Measurements from ENCODE around the gene RPS26.
"Not testable (repeated sequence)": the region's sequence is repeated elsewhere in the genome, so short reads cannot be mapped to it uniquely, and the experiment has no call there.

RPS26 gene

DNA sequence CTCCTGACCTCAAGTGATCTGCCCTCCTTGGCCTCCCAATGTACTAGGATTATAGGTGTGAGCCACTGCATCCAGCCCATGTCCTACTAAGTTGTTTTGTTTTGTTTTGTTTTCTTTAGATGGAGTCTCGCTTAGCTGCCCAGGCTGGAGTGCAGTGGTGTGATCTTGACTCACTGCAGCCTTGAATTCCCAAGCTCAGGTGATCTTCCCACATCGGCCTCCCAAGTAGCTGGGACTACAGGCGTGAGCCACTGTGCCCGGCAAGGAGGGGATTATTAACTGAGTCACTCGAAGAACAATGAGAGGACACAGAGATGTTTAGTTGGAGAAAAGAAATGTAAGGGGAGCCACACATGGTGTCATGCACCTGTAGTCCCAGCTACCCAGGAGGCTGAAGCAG, 20.3 kb downstream of the RPS26 start:
- no peak for DNase-seq (ENCODE audit: low spot score)
- in situ Hi-C loops (cut with MboI; ENCODE audit: low sequenced_read_pairs, unreplicated experiment) = no loop called here
- TF ChIP-seq, protein P1, sequence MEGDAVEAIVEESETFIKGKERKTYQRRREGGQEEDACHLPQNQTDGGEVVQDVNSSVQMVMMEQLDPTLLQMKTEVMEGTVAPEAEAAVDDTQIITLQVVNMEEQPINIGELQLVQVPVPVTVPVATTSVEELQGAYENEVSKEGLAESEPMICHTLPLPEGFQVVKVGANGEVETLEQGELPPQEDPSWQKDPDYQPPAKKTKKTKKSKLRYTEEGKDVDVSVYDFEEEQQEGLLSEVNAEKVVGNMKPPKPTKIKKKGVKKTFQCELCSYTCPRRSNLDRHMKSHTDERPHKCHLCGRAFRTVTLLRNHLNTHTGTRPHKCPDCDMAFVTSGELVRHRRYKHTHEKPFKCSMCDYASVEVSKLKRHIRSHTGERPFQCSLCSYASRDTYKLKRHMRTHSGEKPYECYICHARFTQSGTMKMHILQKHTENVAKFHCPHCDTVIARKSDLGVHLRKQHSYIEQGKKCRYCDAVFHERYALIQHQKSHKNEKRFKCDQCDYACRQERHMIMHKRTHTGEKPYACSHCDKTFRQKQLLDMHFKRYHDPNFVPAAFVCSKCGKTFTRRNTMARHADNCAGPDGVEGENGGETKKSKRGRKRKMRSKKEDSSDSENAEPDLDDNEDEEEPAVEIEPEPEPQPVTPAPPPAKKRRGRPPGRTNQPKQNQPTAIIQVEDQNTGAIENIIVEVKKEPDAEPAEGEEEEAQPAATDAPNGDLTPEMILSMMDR (IDR thresholded peaks at IDR 0.05; ENCODE audit: borderline replicate concordance, control extremely low read depth, extremely low read depth, insufficient read depth, missing control alignments) = no peak

- in situ Hi-C loops (cut with MboI; ENCODE audit: low sequenced_read_pairs, unreplicated experiment) = no loop called here
- TF ChIP-seq, protein P1 (IDR thresholded peaks at IDR 0.05; ENCODE audit: borderline replicate concordance, control extremely low read depth, extremely low read depth, insufficient read depth, missing control alignments) = no peak
Measured at GRCh38 chr12:56062996-56063395, 21.3 kb downstream of the RPS26 start.

DNA sequence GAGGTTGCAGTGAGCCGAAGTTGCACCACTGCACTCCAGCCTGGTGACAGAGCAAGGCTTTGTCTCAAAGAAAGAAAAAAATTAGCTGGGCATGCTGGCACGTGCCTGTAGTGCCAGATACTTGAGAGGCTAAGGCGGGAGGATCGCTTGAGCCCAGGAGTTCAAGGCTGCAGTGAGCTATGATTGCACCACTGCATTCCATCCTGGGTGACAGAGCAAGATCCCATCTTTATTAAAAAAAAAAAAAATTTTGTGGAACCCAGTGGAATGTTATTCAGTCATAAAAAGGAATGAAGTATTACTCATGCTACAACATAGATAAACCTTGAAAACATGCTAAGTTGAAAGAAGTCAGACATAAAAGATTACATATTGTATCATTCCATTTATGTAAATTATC, 29.9 kb downstream of the RPS26 start:
- in situ Hi-C loops (cut with MboI; ENCODE audit: low sequenced_read_pairs, unreplicated experiment) = no loop called here
- TF ChIP-seq, protein P1 (IDR thresholded peaks at IDR 0.05; ENCODE audit: borderline replicate concordance, control extremely low read depth, extremely low read depth, insufficient read depth, missing control alignments) = no peak

More at GRCh38 chr12:56062996-56063395, 21.3 kb downstream of the RPS26 start:
- no peak for DNase-seq (ENCODE audit: low spot score)

DNA sequence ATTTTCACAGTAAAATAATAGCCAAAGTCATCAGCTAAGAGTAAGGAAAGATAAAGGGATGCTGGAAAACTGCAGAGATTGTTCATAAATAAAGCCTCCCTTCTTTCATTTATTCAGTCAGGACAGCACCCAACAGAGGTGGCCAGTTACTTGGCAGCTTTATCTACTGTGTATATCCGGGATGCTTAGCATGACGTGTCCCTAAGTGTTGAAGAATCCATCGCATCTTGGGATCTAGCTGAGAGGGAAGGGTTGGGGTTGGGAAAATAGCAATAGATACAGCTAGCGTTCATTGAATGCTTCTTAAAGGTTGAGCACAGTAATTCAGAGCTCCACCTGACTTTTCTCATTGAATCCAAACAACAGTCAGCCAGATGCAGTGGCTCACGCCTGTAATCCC, 32.7 kb downstream of the RPS26 start:
- TF ChIP-seq, protein P1 (IDR thresholded peaks at IDR 0.05; ENCODE audit: borderline replicate concordance, control extremely low read depth, extremely low read depth, insufficient read depth, missing control alignments) = no peak
- in situ Hi-C loops (cut with MboI; ENCODE audit: low sequenced_read_pairs, unreplicated experiment) = no loop called here
- no peak for DNase-seq (ENCODE audit: low spot score)

More for the DNA sequence above, 29.9 kb downstream of the RPS26 start:
- DNase-seq (ENCODE audit: low spot score) = no peak

DNA sequence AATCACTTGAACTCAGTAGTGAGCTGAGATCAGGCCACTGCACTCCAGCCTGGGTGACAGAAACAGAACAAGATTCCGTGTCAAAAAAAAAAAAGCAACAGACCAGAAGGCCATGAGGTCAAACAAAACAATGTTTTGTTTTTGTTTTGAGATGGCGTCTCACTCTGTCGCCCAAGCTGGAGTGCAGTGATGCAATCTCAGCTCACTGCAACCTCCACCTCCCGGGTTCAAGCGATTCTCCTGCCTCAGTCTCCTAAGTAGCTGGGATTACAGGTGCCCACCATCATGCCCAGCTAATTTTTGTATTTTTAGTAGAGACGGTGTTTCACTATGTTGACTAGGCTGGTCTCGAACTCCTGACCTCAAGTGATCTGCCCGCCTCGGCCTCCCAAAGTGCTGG, 36.2 kb downstream of the RPS26 start:
- DNase-seq (ENCODE audit: low spot score); in situ Hi-C loops (cut with MboI; ENCODE audit: low sequenced_read_pairs, unreplicated experiment): not testable (repeated sequence)

- no peak for DNase-seq (ENCODE audit: low spot score)
- in situ Hi-C loops (cut with MboI; ENCODE audit: low sequenced_read_pairs, unreplicated experiment) = no loop called here
- TF ChIP-seq, protein P1 (IDR thresholded peaks at IDR 0.05; ENCODE audit: borderline replicate concordance, control extremely low read depth, extremely low read depth, insufficient read depth, missing control alignments) = no peak
Measured at GRCh38 chr12:56078427-56078826, 36.7 kb downstream of the RPS26 start.

DNA sequence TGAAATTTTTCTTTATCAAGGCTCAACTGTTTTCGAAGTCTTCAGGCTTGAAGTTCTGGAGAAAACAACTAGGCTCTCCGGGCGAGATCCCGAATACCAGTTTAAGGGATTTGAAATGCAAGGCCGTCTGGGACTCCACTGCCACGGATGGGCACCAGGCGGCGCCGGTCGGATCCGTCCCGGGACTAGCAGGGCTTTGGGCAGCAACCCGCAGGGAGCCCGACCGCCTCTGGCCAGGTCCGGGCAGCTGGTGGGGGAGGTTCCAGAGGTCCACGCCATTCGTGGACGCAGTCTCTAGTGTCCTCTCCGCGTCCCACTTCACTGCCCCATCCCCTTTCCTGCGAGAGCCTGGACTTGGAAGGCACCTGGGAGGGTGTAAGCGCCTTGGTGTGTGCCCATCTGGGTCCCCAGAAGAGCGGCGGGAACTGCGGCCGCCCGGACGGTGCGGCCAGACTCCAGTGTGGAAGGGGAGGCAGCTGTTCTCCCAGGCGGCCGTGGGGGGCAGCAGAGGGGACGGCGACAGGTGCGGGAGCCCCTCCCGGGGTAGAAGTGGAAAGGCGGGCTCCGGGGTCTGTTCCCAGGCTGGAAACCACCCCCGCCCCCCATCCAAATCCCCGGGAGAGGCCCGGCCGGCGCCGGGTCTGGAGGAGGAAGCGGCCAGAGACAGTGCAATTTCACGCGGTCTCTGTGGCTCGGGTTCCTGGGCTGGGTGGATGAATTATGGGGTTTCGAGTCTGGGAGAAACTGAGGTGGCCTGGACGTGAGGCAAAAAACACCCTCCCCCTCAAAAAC, 37.4 kb downstream of the RPS26 start:
- in situ Hi-C loops (cut with MboI; ENCODE audit: low sequenced_read_pairs, unreplicated experiment) = no loop called here
- TF ChIP-seq, protein P1 (IDR thresholded peaks at IDR 0.05; ENCODE audit: borderline replicate concordance, control extremely low read depth, extremely low read depth, insufficient read depth, missing control alignments) = peak; percentile 63
- DNase-seq (ENCODE audit: low spot score) = peak; percentile 87

Data from GM13976 (cell line).